ENCODE data around the gene PANK4.

PANK4 gene

GRCh38 chr1:2512862-2513421, 13.5 kb downstream of the PANK4 start:
- DNase-seq (ENCODE audit: low read depth): no peak

- DNase-seq (ENCODE audit: low read depth): no peak
Measured at GRCh38 chr1:2510366-2511155, 15.8 kb downstream of the PANK4 start.

- DNase-seq (ENCODE audit: low read depth): no peak
Measured at GRCh38 chr1:2509589-2509988, 16.8 kb downstream of the PANK4 start.

- no peak for DNase-seq (ENCODE audit: low read depth)
Measured at GRCh38 chr1:2508751-2509150, 17.6 kb downstream of the PANK4 start.

GRCh38 chr1:2508180-2508579, 18.2 kb downstream of the PANK4 start:
- DNase-seq (ENCODE audit: low read depth): no peak

- no peak for DNase-seq (ENCODE audit: low read depth)
Measured at GRCh38 chr1:2507744-2508155, 18.6 kb downstream of the PANK4 start.

GRCh38 chr1:2506901-2507565, 19.4 kb downstream of the PANK4 start:
- no peak for DNase-seq (ENCODE audit: low read depth)

- no peak for DNase-seq (ENCODE audit: low read depth)
Measured at GRCh38 chr1:2506007-2506860, 20.2 kb downstream of the PANK4 start.

GRCh38 chr1:2505461-2505994, 20.9 kb downstream of the PANK4 start:
- DNase-seq (ENCODE audit: low read depth): no peak

- no peak for DNase-seq (ENCODE audit: low read depth)
Measured at GRCh38 chr1:2504949-2505272, 21.5 kb downstream of the PANK4 start.

- no peak for DNase-seq (ENCODE audit: low read depth)
Measured at GRCh38 chr1:2504225-2504948, 22.0 kb downstream of the PANK4 start.

GRCh38 chr1:2503554-2504224, 22.7 kb downstream of the PANK4 start:
- DNase-seq (ENCODE audit: low read depth): no peak

GRCh38 chr1:2502661-2503553, 23.5 kb downstream of the PANK4 start:
- no peak for DNase-seq (ENCODE audit: low read depth)

- no peak for DNase-seq (ENCODE audit: low read depth)
Measured at GRCh38 chr1:2502210-2502609, 24.2 kb downstream of the PANK4 start.

GRCh38 chr1:2501820-2502119, 24.6 kb downstream of the PANK4 start:
- no peak for DNase-seq (ENCODE audit: low read depth)

GRCh38 chr1:2501041-2501819, 25.2 kb downstream of the PANK4 start:
- no peak for DNase-seq (ENCODE audit: low read depth)

GRCh38 chr1:2499986-2500596, 26.3 kb downstream of the PANK4 start:
- DNase-seq (ENCODE audit: low read depth): no peak

- no peak for DNase-seq (ENCODE audit: low read depth)
Measured at GRCh38 chr1:2499260-2499659, 27.1 kb downstream of the PANK4 start.

- DNase-seq (ENCODE audit: low read depth): no peak
Measured at GRCh38 chr1:2498648-2499047, 27.7 kb downstream of the PANK4 start.
